Measurements from ENCODE around the gene KPNB1. TPM values are rescaled to one million over a fixed set of nuclear protein-coding genes. Genes with fewer than 3 reads are reported as not detected.
A peak's percentile ranks its signal among the peaks of the same experiment; 100 is the strongest.

The KPNB1 gene
- total RNA-seq, 1 experiment from 2014 or later = 437 TPM

GRCh38 chr17:47690121-47690520 lies 40.4 kb downstream of the KPNB1 start:
- Histone ChIP-seq H3K36me3 (ENCODE audit: low read depth, low read length) (peaks cover 10% of the 10 kb centered on the region; the same call in 1 of the 2 replicates), H3K9me2 (replicated peaks; ENCODE audit: low read length) (no peaks in the 10 kb centered on the region), H2AFZ (ENCODE audit: low read length) (no peak overlapping the region), H3K4me3 (ENCODE audit: low read length) (no peak overlapping the region), H3K9me3 (ENCODE audit: low read length) (no peaks in the 10 kb centered on the region), H3K27ac (ENCODE audit: low read length) (no peak overlapping the region), H3K27me3 (ENCODE audit: low read length) (no peaks in the 10 kb centered on the region), H4K20me1 (ENCODE audit: low read length) (no peaks in the 10 kb centered on the region), H3K9ac (ENCODE audit: low read length) (no peak overlapping the region), H3K79me2 (ENCODE audit: low read length) (no peaks in the 10 kb centered on the region), H3F3A (ENCODE audit: low read length, unreplicated experiment) (peaks cover 5% of the 10 kb centered on the region), H3K4me1 (ENCODE audit: insufficient read depth, low read length) (peaks cover 12% of the 10 kb centered on the region; the same call in 1 of the 2 replicates), H3K4me2 (ENCODE audit: low read length) (no peak overlapping the region)
- ChIA-PET CTCF (no interaction called here), POLR2A (ENCODE audit: unreplicated experiment) (no interaction called here)
- no peak for TF ChIP-seq EZH2phosphoT487 (IDR thresholded peaks at IDR 0.05; ENCODE audit: borderline replicate concordance, low read length)
- no peak for TF ChIP-seq EZH2 (IDR thresholded peaks at IDR 0.05; ENCODE audit: low read length, unreplicated experiment)
- no peak for TF ChIP-seq CTCF (conservative IDR thresholded peaks at IDR 0.05; ENCODE audit: low read depth, low read length)
- intact Hi-C loops (cut with micrococcal nuclease) = no loop called here
- no peak for DNase-seq
- no TSS peak for BruUV-seq (replicated peaks)
- no peak for ATAC-seq

DNA sequence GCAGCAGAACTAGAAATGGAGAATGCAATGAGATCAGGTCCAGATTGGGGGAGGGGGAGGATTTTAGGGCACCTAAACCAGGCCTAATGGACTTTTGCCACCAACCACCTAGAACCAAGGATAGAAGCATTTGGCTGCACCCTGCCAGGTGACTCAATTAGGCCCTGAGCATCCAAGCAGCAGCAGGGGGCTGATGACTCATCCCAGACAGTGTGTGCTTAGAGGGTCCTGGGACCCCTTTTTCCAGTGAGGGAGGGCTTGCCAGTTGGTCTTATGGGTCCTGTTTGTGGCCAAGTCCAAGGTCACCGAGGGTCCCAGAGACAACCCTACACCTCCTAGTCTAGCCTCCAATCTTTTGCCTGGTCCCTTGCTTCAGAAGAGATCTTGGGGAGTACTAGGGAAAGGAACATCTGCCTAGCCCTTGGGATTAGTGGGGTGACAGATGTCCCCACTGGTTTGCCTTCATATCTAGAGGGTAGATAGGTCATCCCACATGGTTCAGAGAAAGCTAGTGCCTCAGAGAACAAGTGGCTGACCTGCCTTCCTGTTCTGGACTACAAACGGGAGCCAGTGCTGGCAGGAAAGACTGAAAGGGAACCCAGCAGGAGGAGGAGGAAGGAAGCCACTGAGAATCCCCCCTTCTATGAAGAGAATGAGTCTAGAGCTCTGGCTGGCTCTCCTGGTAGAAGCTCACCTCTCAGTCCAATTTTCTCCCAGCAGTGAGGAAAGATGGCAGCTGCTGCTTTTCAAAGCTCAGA lies 42.6 kb downstream of the KPNB1 start:
- H3K36me3 ChIP-seq (ENCODE audit: low read depth, low read length) = no peaks in the 10 kb centered on the region
- no TSS peak for BruUV-seq (replicated peaks)
- no peaks in the 10 kb centered on the region for H3F3A ChIP-seq (ENCODE audit: low read length, unreplicated experiment)
- intact Hi-C loops (cut with micrococcal nuclease) = no loop called here
- no peaks in the 10 kb centered on the region for H3K79me2 ChIP-seq (ENCODE audit: low read length)
- no peak overlapping the region for H2AFZ ChIP-seq (ENCODE audit: low read length)
- no peaks in the 10 kb centered on the region for H4K20me1 ChIP-seq (ENCODE audit: low read length)
- DNase-seq (no peak), ATAC-seq (no peak)
- ChIA-PET POLR2A (ENCODE audit: unreplicated experiment) (no interaction called here), CTCF (no interaction called here)
- no peaks in the 10 kb centered on the region for H3K9me3 ChIP-seq (ENCODE audit: low read length)
- no peak overlapping the region for H3K4me3 ChIP-seq (ENCODE audit: low read length)
- no peak for TF ChIP-seq EZH2 (IDR thresholded peaks at IDR 0.05; ENCODE audit: low read length, unreplicated experiment)
- no peaks in the 10 kb centered on the region for H3K27me3 ChIP-seq (ENCODE audit: low read length)
- no peak overlapping the region for H3K27ac ChIP-seq (ENCODE audit: low read length)
- H3K4me2 ChIP-seq (ENCODE audit: low read length) = no peak overlapping the region
- no peaks in the 10 kb centered on the region for H3K9me2 ChIP-seq (replicated peaks; ENCODE audit: low read length)
- no peak overlapping the region for H3K9ac ChIP-seq (ENCODE audit: low read length)
- H3K4me1 ChIP-seq (ENCODE audit: insufficient read depth, low read length) = peaks cover 15% of the 10 kb centered on the region; the same call in 1 of the 2 replicates

- peaks cover 15% of the 10 kb centered on the region; the same call in 1 of the 2 replicates for H3K4me1 ChIP-seq (ENCODE audit: insufficient read depth, low read length)
- no peak for DNase-seq
- H3K27me3 ChIP-seq (ENCODE audit: low read length) = no peaks in the 10 kb centered on the region
- no peaks in the 10 kb centered on the region for H3K9me3 ChIP-seq (ENCODE audit: low read length)
- H3F3A ChIP-seq (ENCODE audit: low read length, unreplicated experiment) = no peaks in the 10 kb centered on the region
- H3K4me2 ChIP-seq (ENCODE audit: low read length) = peak overlapping the region; percentile 91
- no peaks in the 10 kb centered on the region for H4K20me1 ChIP-seq (ENCODE audit: low read length)
- H3K9me2 ChIP-seq (replicated peaks; ENCODE audit: low read length) = no peaks in the 10 kb centered on the region
- TSS peak; percentile 91 for BruUV-seq (replicated peaks)
- CTCF ChIA-PET = interaction anchor here (0.6 kb wide), 1 partner anchor 42 kb away, joined by 3 read pairs; no protein-coding TSS in a partner anchor
- peak overlapping the region; percentile 92 for H2AFZ ChIP-seq (ENCODE audit: low read length)
- H3K9ac ChIP-seq (ENCODE audit: low read length) = peak overlapping the region; percentile 45; the same call in 1 of the 2 replicates
- intact Hi-C loops (cut with micrococcal nuclease) = no loop called here
- H3K27ac ChIP-seq (ENCODE audit: low read length) = no peak overlapping the region
- TF ChIP-seq EZH2 (IDR thresholded peaks at IDR 0.05; ENCODE audit: low read length, unreplicated experiment) = no peak
- H3K79me2 ChIP-seq (ENCODE audit: low read length) = no peaks in the 10 kb centered on the region
- H3K4me3 ChIP-seq (ENCODE audit: low read length) = peak overlapping the region; percentile 78
- POLR2A ChIA-PET (ENCODE audit: unreplicated experiment) = no interaction called here
- no peaks in the 10 kb centered on the region for H3K36me3 ChIP-seq (ENCODE audit: low read depth, low read length)
- ATAC-seq = no peak
These were observed 43.4 kb downstream of the KPNB1 start for GRCh38 chr17:47692895-47693730.

All from PC-3 (cell line).